GM18951 (cell line): ENCODE data around the gene SMARCA4.
"Not testable (repeated sequence)": the region's sequence is repeated elsewhere in the genome, so short reads cannot be mapped to it uniquely, and the experiment has no call there.

ENCODE experiments used
- POLR2A ChIP-seq: IDR thresholded peaks from 4 replicates; pipeline ENCODE4 v1.6.1; 2011; ENCODE audit warnings: mild to moderate bottlenecking; ENCODE audit not compliant: insufficient read length, insufficient read depth; ENCODE audit errors: extremely low read depth
- in situ Hi-C: fragments of 300-500 bp; cut with MboI; formaldehyde crosslinking; loops from one replicate; pipeline ENCODE4 v1.12.0; 2022; ENCODE audit warnings: low sequenced_read_pairs, mixed read lengths, inconsistent platforms; ENCODE audit not compliant: unreplicated experiment

Gene SMARCA4

DNA sequence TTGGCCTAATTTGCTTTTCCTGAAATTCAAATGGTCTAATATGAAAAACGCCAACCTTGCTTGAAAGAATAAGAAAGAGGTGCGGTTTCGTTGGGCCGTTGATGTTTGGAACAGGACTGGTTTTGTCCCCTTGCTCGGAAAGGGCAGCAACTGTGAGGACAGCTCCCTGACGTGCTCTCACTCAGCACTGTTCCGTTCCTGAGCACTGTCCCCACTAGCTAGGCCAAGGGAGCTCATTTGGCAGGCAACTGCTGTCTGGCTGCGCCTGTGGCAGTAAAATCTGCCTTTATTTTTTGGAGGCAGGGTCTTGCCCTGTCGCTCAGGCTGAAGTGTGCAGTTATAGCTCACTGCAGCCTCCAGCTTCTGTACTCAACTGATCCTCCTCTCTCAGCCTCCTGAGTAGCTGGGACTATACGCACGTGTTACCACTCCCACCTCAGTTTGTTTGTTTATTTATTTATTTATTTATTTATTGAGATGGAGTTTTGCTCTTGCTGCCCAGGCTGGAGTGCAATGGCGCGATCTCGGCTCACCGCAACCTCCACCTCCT lies 132.9 kb downstream of the SMARCA4 start:
- TF ChIP-seq POLR2A: no peak
- in situ Hi-C loops: no loop called here

DNA sequence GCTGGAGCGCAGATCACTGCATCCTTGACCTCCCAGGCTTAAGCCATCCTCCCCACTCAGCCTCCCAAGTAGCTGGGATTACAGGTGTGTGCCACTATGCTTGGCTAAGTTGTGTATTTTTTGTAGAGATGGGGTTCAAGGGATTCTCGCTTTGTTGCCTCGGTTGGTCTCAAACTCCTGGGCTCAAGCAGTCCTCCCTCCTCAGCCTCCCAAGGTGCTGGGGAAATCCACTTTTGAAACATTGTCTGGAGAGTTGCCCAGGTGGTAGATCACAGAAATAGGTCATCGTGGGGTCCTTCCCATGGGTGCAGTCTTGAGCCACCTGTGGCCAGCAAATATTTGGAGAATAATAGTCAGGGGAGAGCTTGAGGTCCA lies 133.7 kb downstream of the SMARCA4 start:
- in situ Hi-C loops: no loop called here
- no peak for TF ChIP-seq POLR2A

DNA sequence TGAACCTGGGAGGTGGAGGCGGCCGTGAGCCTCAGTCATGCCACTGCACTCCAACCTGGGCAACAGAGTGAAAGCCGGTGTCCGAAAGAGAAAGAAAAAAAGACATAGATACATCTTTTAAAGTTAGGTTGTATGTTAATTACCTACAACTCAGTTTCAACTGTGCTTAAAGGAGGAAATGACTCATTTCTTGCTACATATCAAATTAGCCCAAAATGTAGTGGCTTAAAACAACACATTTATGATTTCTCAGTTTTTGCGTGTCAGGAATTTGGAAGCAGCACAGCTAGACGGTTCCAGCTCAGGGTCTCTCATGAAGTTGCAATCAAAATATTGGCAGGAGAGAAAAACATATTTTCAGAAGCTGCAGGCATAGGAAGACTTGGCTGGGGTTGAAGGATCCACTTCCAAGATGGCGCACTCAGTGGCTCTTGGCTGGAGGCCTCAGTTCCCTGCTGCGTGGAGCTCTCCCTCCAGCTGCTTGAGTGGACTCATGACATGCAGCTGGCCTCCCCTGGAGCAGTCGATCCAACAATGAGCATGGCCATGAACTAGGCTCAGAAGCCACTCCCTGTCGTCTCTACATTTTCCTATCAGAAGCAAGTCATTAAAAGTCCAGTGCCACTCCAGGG lies 135.5 kb downstream of the SMARCA4 start:
- in situ Hi-C loops: no loop called here
- no peak for TF ChIP-seq POLR2A

DNA sequence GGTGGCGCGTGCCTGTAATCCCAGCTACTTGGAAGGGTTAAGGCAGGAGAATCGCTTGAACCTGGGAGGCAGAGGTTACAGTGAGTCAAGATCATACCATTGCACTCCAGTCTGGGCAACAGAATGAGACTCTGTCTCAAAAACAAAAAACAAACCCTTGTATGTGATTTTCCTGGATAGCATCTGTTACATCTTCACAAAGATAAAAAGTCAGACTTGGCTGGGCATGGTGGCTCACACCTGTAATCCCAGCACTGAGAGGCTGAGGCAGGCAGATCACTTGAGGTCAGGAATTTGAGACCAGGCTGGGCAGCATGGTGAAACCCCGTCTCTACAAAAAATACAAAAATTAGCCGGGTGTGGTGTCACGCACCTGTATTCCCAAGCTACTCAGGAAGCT lies 136.5 kb downstream of the SMARCA4 start:
- in situ Hi-C loops: not testable (repeated sequence)

DNA sequence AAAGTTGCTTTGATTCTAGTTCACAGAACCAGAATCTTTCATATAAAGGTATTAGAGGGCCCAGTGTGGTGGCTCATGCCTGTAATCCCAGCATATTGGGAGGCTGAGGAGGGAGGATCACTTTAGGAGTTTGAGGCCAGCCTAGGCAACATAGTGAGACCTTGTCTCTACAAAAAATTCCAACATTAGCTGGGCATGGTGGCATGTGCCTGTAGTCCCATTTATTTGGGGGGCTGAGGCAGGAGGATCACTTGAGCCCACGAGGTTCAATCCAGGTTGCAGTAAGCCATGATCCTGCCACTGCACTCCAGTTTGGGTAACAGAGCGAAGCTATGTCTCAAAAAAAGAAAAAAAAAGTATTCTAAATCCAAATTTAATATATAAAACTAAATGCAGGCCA lies 137.5 kb downstream of the SMARCA4 start:
- TF ChIP-seq POLR2A: no peak
- in situ Hi-C loops: no loop called here

DNA sequence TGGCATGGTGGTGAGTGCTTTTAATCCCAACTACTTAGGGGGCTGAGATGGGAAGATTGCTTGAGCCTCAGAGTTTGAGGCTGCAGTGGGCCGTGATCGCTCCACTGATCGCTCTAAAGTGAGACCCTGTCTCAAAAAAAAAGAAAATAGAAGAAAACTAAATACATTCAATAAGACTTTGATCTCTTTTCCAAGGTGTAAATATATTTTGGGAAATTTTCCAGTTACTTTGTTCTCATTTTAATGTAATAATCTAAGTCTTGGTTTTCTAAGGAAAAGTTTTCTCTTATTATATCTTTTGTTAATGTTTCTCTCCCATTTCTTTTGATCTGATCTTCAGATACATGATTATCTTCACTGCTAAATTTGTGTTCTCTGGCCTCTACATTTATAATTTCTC lies 138.0 kb downstream of the SMARCA4 start:
- in situ Hi-C loops: no loop called here
- no peak for TF ChIP-seq POLR2A

DNA sequence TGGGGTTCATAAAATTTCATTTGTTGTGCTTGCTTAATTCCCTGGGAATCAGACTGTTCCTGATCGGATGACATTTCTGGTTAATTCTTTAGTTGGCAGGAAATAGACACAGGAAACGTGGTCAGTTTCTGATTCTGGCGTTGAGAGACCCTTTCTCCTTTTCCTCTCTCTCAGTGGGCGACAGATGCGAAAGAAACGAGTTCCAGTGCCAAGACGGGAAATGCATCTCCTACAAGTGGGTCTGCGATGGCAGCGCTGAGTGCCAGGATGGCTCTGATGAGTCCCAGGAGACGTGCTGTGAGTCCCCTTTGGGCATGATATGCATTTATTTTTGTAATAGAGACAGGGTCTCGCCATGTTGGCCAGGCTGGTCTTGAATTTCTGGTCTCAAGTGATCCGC lies 139.2 kb downstream of the SMARCA4 start:
- in situ Hi-C loops: no loop called here
- TF ChIP-seq POLR2A: no peak

DNA sequence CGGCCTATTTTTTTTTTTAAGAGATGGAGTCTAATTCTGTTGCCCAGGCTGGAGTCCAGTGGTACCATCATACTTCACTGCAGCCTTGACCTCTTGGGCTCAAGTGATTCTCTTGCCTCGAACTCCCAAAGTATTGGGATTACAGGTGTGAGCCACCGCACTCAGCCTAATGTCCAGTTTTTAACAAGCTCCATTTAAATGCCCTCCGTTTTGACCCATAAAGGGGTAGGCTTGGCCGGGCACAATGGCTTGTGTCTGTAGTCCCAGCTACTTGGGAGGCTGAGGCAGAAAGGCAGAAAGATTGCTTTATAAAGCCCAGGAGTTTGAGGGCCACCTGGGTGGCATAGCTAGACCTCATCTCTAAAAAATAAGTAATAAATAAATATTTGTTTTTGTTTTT lies 140.2 kb downstream of the SMARCA4 start:
- in situ Hi-C loops: no loop called here
- no peak for TF ChIP-seq POLR2A

DNA sequence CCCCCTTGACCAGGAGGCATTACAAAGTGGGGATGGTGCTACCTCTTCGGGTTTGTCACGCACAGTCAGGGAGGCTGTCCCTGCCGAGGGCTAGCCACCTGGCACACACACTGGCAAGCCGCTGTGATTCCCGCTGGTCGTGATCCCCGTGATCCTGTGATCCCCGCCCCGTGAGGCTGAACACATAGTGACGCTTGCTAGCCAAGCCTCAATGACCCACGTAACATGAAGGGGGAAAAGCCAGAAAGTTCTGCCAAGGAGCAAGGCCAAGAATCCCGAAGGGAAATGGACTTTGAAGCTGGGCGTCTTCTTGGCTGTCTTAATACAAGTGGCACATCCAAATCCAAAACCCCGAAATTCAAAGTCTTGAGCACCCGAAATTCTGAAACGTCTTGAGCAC lies 142.1 kb downstream of the SMARCA4 start:
- in situ Hi-C loops: no loop called here
- TF ChIP-seq POLR2A: no peak

DNA sequence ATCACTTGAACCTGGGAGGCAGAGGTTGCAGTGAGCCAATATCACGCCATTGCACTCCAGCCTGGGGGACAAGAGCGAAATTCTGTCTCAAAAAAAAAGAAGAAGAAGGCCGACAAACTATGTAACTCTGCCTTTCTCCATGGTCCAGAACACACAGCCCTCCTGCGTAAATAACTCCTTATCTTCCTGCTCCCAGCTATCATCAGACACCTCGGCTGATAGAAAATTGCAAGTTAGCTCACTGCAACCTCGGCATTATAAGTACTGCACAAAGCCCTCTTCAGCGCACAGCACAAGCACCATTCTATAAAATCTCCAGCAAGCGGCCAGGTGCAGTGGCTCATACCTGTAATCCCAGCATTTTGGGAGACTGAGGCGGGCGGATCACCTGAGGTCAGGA lies 142.8 kb downstream of the SMARCA4 start:
- in situ Hi-C loops: not testable (repeated sequence)

DNA sequence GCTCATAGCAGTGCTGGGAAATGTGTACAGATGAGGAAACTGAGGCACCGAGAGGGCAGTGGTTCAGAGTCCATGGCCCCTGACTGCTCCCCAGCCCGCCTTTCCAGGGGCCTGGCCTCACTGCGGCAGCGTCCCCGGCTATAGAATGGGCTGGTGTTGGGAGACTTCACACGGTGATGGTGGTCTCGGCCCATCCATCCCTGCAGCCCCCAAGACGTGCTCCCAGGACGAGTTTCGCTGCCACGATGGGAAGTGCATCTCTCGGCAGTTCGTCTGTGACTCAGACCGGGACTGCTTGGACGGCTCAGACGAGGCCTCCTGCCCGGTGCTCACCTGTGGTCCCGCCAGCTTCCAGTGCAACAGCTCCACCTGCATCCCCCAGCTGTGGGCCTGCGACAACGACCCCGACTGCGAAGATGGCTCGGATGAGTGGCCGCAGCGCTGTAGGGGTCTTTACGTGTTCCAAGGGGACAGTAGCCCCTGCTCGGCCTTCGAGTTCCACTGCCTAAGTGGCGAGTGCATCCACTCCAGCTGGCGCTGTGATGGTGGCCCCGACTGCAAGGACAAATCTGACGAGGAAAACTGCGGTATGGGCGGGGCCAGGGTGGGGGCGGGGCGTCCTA lies 144.3 kb downstream of the SMARCA4 start:
- in situ Hi-C loops: no loop called here
- no peak for TF ChIP-seq POLR2A

DNA sequence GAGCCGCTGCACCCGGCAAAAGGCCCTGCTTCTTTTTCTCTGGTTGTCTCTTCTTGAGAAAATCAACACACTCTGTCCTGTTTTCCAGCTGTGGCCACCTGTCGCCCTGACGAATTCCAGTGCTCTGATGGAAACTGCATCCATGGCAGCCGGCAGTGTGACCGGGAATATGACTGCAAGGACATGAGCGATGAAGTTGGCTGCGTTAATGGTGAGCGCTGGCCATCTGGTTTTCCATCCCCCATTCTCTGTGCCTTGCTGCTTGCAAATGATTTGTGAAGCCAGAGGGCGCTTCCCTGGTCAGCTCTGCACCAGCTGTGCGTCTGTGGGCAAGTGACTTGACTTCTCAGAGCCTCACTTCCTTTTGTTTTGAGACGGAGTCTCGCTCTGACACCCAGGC lies 145.6 kb downstream of the SMARCA4 start:
- in situ Hi-C loops: no loop called here
- no peak for TF ChIP-seq POLR2A

DNA sequence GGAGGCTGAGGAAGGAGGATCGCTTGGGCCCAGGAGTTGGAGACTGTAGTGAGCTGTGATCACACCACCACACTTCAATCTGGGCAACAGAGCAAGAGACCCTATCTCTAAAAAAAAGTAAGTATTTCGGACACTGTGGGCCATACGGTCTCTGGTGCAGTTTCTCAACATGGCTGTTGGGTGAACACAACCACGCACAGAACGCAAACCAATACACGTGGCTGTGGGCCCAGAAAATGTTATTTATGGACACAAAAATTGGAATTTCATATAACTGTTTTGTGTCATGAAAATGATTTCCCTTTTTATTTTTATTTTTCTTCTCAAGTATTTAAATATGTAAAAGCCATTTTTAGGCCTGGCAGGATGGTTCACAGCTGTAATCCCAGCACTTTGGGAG lies 147.9 kb downstream of the SMARCA4 start:
- in situ Hi-C loops: no loop called here
- no peak for TF ChIP-seq POLR2A

DNA sequence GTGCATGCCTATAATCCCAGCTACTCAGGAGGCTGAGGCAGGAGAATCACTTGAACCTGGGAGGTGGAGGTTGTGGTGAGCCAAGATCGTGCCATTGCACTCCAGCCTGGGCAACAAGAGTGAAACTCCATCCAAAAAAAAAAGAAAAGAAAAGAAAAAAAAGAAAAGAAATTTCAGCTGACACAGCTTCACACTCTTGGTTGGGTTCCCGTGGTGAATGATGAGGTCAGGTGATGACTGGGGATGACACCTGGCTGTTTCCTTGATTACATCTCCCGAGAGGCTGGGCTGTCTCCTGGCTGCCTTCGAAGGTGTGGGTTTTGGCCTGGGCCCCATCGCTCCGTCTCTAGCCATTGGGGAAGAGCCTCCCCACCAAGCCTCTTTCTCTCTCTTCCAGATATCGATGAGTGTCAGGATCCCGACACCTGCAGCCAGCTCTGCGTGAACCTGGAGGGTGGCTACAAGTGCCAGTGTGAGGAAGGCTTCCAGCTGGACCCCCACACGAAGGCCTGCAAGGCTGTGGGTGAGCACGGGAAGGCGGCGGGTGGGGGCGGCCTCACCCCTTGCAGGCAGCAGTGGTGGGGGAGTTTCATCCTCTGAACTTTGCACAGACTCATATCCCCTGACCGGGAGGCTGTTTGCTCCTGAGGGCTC lies 150.4 kb downstream of the SMARCA4 start:
- in situ Hi-C loops: no loop called here

More for the DNA sequence above, 150.4 kb downstream of the SMARCA4 start:
- no peak for TF ChIP-seq POLR2A
